ENCODE results near the gene TWIST2.

The TWIST2 gene

GRCh38 chr2:238855891-238856580, 8.2 kb downstream of the TWIST2 start:
- H3K27ac ChIP-seq = no peak overlapping the region
- DNase-seq (ENCODE audit: low read depth, low spot score) = no peak
- H3K4me3 ChIP-seq = no peak overlapping the region
- TF ChIP-seq POLR2AphosphoS5 (IDR thresholded peaks at IDR 0.05; ENCODE audit: borderline replicate concordance, low read depth, low read length) = no peak
- no peak for TF ChIP-seq EZH2 (IDR thresholded peaks at IDR 0.05)
- TF ChIP-seq FOXP2 (optimal IDR thresholded peaks at IDR 0.05; ENCODE audit: control extremely low read depth, extremely low read length, insufficient read depth) = no peak
- H3K9ac ChIP-seq (ENCODE audit: insufficient read length) = no peak overlapping the region
- H3K36me3 ChIP-seq (ENCODE audit: insufficient read depth, low read length) = no peaks in the 10 kb centered on the region
- H3K9me3 ChIP-seq (ENCODE audit: low read depth, low read length) = no peaks in the 10 kb centered on the region

- no peaks in the 10 kb centered on the region for H3K36me3 ChIP-seq (ENCODE audit: insufficient read depth, low read length)
- no peak overlapping the region for H3K4me3 ChIP-seq
- H3K27ac ChIP-seq = no peak overlapping the region
- H3K9me3 ChIP-seq (ENCODE audit: low read depth, low read length) = no peaks in the 10 kb centered on the region
- no peak overlapping the region for H3K9ac ChIP-seq (ENCODE audit: insufficient read length)
- no peak for DNase-seq (ENCODE audit: low read depth, low spot score)
- TF ChIP-seq POLR2AphosphoS5 (IDR thresholded peaks at IDR 0.05; ENCODE audit: borderline replicate concordance, low read depth, low read length) (no peak), EZH2 (IDR thresholded peaks at IDR 0.05) (no peak), FOXP2 (optimal IDR thresholded peaks at IDR 0.05; ENCODE audit: control extremely low read depth, extremely low read length, insufficient read depth) (no peak)
These were observed 9.1 kb downstream of the TWIST2 start for GRCh38 chr2:238856713-238857567.

- Histone ChIP-seq H3K9me3 (ENCODE audit: low read depth, low read length) (no peaks in the 10 kb centered on the region), H3K36me3 (ENCODE audit: insufficient read depth, low read length) (no peaks in the 10 kb centered on the region), H3K9ac (ENCODE audit: insufficient read length) (no peak overlapping the region), H3K4me3 (no peak overlapping the region), H3K27ac (no peak overlapping the region)
- no peak for TF ChIP-seq POLR2AphosphoS5 (IDR thresholded peaks at IDR 0.05; ENCODE audit: borderline replicate concordance, low read depth, low read length)
- no peak for TF ChIP-seq FOXP2 (optimal IDR thresholded peaks at IDR 0.05; ENCODE audit: control extremely low read depth, extremely low read length, insufficient read depth)
- TF ChIP-seq EZH2 (IDR thresholded peaks at IDR 0.05) = no peak
- DNase-seq (ENCODE audit: low read depth, low spot score) = no peak
These were observed 10.1 kb downstream of the TWIST2 start for GRCh38 chr2:238857959-238858358.

- Histone ChIP-seq H3K9ac (ENCODE audit: insufficient read length) (no peak overlapping the region), H3K36me3 (ENCODE audit: insufficient read depth, low read length) (no peaks in the 10 kb centered on the region), H3K4me3 (no peak overlapping the region), H3K9me3 (ENCODE audit: low read depth, low read length) (no peaks in the 10 kb centered on the region), H3K27ac (no peak overlapping the region)
- no peak for TF ChIP-seq FOXP2 (optimal IDR thresholded peaks at IDR 0.05; ENCODE audit: control extremely low read depth, extremely low read length, insufficient read depth)
- TF ChIP-seq EZH2 (IDR thresholded peaks at IDR 0.05) = no peak
- TF ChIP-seq POLR2AphosphoS5 (IDR thresholded peaks at IDR 0.05; ENCODE audit: borderline replicate concordance, low read depth, low read length) = no peak
- no peak for DNase-seq (ENCODE audit: low read depth, low spot score)
These were observed 11.9 kb downstream of the TWIST2 start for GRCh38 chr2:238859636-238860347.

- TF ChIP-seq FOXP2 (optimal IDR thresholded peaks at IDR 0.05; ENCODE audit: control extremely low read depth, extremely low read length, insufficient read depth) = no peak
- TF ChIP-seq POLR2AphosphoS5 (IDR thresholded peaks at IDR 0.05; ENCODE audit: borderline replicate concordance, low read depth, low read length) = no peak
- no peak for TF ChIP-seq EZH2 (IDR thresholded peaks at IDR 0.05)
- Histone ChIP-seq H3K4me3 (no peak overlapping the region), H3K27ac (no peak overlapping the region), H3K9ac (ENCODE audit: insufficient read length) (no peak overlapping the region), H3K36me3 (ENCODE audit: insufficient read depth, low read length) (no peaks in the 10 kb centered on the region), H3K9me3 (ENCODE audit: low read depth, low read length) (no peaks in the 10 kb centered on the region)
- DNase-seq (ENCODE audit: low read depth, low spot score) = no peak
These were observed 13.3 kb downstream of the TWIST2 start for GRCh38 chr2:238861013-238861730.

- no peak for DNase-seq (ENCODE audit: low read depth, low spot score)
- Histone ChIP-seq H3K9ac (ENCODE audit: insufficient read length) (no peak overlapping the region), H3K9me3 (ENCODE audit: low read depth, low read length) (no peaks in the 10 kb centered on the region), H3K4me3 (no peak overlapping the region), H3K27ac (no peak overlapping the region), H3K36me3 (ENCODE audit: insufficient read depth, low read length) (no peaks in the 10 kb centered on the region)
- TF ChIP-seq EZH2 (IDR thresholded peaks at IDR 0.05) (no peak), FOXP2 (optimal IDR thresholded peaks at IDR 0.05; ENCODE audit: control extremely low read depth, extremely low read length, insufficient read depth) (no peak), POLR2AphosphoS5 (IDR thresholded peaks at IDR 0.05; ENCODE audit: borderline replicate concordance, low read depth, low read length) (no peak)
These were observed 14.0 kb downstream of the TWIST2 start for GRCh38 chr2:238861766-238862315.

- Histone ChIP-seq H3K36me3 (ENCODE audit: insufficient read depth, low read length) (no peaks in the 10 kb centered on the region), H3K27ac (no peak overlapping the region), H3K9me3 (ENCODE audit: low read depth, low read length) (no peaks in the 10 kb centered on the region), H3K9ac (ENCODE audit: insufficient read length) (no peak overlapping the region), H3K4me3 (no peak overlapping the region)
- no peak for TF ChIP-seq EZH2 (IDR thresholded peaks at IDR 0.05)
- TF ChIP-seq FOXP2 (optimal IDR thresholded peaks at IDR 0.05; ENCODE audit: control extremely low read depth, extremely low read length, insufficient read depth) = no peak
- TF ChIP-seq POLR2AphosphoS5 (IDR thresholded peaks at IDR 0.05; ENCODE audit: borderline replicate concordance, low read depth, low read length) = no peak
- no peak for DNase-seq (ENCODE audit: low read depth, low spot score)
These were observed 14.8 kb downstream of the TWIST2 start for GRCh38 chr2:238862701-238863100.
